Gastrocnemius medialis (tissue), 4 donors: ENCODE results near the gene THBD. TPM values are rescaled to one million over a fixed set of nuclear protein-coding genes. Genes with fewer than 3 reads are reported as not detected.

Experiments used
- ATAC-seq, 2 donors: fragments of 150-250 bp; one replicate each; pipeline ENCODE4 v1.9.1; 2016
- DNase-seq, 2 donors: peaks; one replicate each; pipeline ENCODE4 v3.0.0-alpha.2; 2019
- H3K27ac ChIP-seq, 4 donors: fragments of 200-600 bp; sonication (generic); 1 replicate in 1 of 4; 2 replicates in 3 of 4; pipeline ENCODE4 v1.5.1; 2016 to 2018; ENCODE audit warnings: mild to moderate bottlenecking in 2 of 4, moderate library complexity in 1 of 4
- H3K27me3 ChIP-seq, 3 donors: fragments of 200-600 bp; sonication (generic) in 2 of 3; 1 replicate in 1 of 3; 2 replicates in 2 of 3; pipeline versions ENCODE4 v1.5.1 to v1.6.0; 2016 to 2019; ENCODE audit warnings: mild to moderate bottlenecking in 1 of 3, moderate library complexity in 1 of 3
- H3K36me3 ChIP-seq, 2 donors: fragments of 200-600 bp; sonication (generic) in 1 of 2; one replicate each; pipeline ENCODE4 v1.5.1; 2017 to 2018
- H3K4me1 ChIP-seq, 2 donors: fragments of 200-600 bp; sonication (generic) in 1 of 2; one replicate each; pipeline ENCODE4 v1.5.1; 2016 to 2017; ENCODE audit warnings: mild to moderate bottlenecking in 2 of 2
- H3K4me3 ChIP-seq, 4 donors: fragments of 200-600 bp; sonication (generic) in 3 of 4; 1 replicate in 1 of 4; 2 replicates in 3 of 4; pipeline ENCODE4 v1.5.1; 2016 to 2019; ENCODE audit warnings: mild to moderate bottlenecking in 2 of 4
- H3K9me3 ChIP-seq, 3 donors: fragments of 200-600 bp; sonication (generic) in 2 of 3; 1 replicate in 1 of 3; 2 replicates in 2 of 3; pipeline ENCODE4 v1.5.1; 2016 to 2019
- CTCF ChIP-seq, 5 experiments: fragments of 450-650 bp in 3 of 5; fragments of 200-600 bp in 2 of 5; sonication (generic) in 2 of 5; IDR thresholded peaks in 4 of 5; conservative IDR thresholded peaks in 1 of 5; 1 replicate in 4 of 5; 2 replicates in 1 of 5; pipeline ENCODE4 v1.5.1; 2016 to 2019; ENCODE audit warnings: antibody characterized with exemption in 5 of 5, mild to moderate bottlenecking in 3 of 5, moderate library complexity in 3 of 5
- POLR2A ChIP-seq, 2 donors: fragments of 450-650 bp; IDR thresholded peaks; one replicate each; pipeline ENCODE4 v1.6.1; 2017; ENCODE audit warnings: antibody characterized with exemption in 2 of 2, mild to moderate bottlenecking in 2 of 2, moderate library complexity in 2 of 2
- in situ Hi-C, 4 donors: fragments of 200-750 bp; cut with MboI; loops; one replicate each; pipeline versions ENCODE4 v1.15.0 to v1.8.0; 2017; ENCODE audit warnings: low sequenced_read_pairs in 4 of 4
- intact Hi-C: fragments of 100-400 bp; cut with DNase I; formaldehyde crosslinking; loops from one replicate; pipeline ENCODE4 v1.15.1; 2023; ENCODE audit warnings: low total_unique reads
- total RNA-seq, 4 donors: library from RNA; depleted of rRNA; stranded (reverse); fragments of >200 nt; gene quantifications; one replicate each; pipeline versions ENCODE4 v1.1.0 to v1.2.3, GENCODE V29; 2016

The THBD gene
- total RNA-seq, 4 donors from 2014 or later: 9.0 to 25.7 (median 17.5) TPM

GRCh38 chr20:23066772-23067171 lies 17.3 kb upstream of the THBD start:
- Histone ChIP-seq H3K36me3 (no peaks in the 10 kb centered on the region), H3K9me3 (no peaks in the 10 kb centered on the region), H3K4me1 (peaks cover 14% of the 10 kb centered on the region in 2 donors), H3K27ac (no peak overlapping the region), H3K4me3 (no peak overlapping the region), H3K27me3 (no peaks in the 10 kb centered on the region)
- intact Hi-C loops: no loop called here
- no peak for ATAC-seq
- in situ Hi-C loops: no loop called here
- TF ChIP-seq POLR2A (IDR thresholded peaks at IDR 0.05) (no peak), CTCF (IDR thresholded peaks at IDR 0.05 in 4 of 5, conservative IDR thresholded peaks at IDR 0.05 in 1 of 5) (no peak)
- no peak for DNase-seq

DNA sequence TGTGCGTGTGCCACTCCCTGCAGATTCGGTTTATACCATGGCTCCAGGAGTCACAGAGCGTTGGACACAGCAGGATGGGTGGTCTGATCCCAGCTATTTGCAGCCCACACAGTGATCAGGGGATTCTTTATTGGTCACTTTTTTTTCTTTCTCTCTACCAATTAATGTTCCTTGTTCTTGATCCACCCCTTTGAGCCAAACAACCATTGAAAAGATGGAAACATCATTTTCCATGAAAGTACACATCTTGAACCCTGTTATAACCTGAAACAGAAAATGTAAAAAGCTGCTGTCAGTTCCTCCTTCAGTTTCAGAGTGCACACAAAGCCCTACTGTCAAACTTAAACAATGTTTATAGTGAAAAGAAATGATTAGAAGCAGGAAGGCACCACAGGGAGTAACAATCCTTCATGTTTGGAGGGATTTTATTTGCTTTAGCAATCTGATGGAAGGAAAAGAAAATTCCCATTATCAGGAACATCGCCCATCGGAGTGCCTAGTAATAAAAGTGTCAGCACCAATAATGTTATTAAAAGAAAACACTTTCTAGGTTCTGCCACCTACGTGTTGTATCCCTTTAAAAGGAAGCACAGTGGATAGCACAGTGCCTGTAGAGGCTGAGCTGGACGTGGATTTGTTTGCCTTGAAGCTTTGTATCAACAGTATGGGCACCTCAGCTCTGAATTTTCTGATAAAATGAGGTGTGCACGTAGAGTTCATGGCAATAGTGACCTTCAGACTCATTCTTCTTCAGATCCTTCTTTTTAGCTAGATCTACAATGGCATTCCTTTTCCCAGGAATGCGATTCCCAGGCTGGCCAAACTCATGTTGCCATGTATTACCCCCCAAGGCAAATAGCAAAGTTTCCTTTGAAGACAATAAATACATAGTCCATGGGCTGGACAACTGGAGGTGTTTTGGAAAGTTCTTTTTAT lies 16.1 kb upstream of the THBD start:
- H3K36me3 ChIP-seq: no peaks in the 10 kb centered on the region
- in situ Hi-C loops: no loop called here
- DNase-seq (no peak), ATAC-seq (no peak)
- peaks cover 24 to 25% of the 10 kb centered on the region in 2 donors for H3K4me1 ChIP-seq
- no peak overlapping the region for H3K27ac ChIP-seq
- no peaks in the 10 kb centered on the region for H3K9me3 ChIP-seq
- intact Hi-C loops: no loop called here
- TF ChIP-seq POLR2A (IDR thresholded peaks at IDR 0.05): no peak
- no peak for TF ChIP-seq CTCF (IDR thresholded peaks at IDR 0.05 in 4 of 5, conservative IDR thresholded peaks at IDR 0.05 in 1 of 5)
- no peak overlapping the region for H3K4me3 ChIP-seq
- no peaks in the 10 kb centered on the region for H3K27me3 ChIP-seq

DNA sequence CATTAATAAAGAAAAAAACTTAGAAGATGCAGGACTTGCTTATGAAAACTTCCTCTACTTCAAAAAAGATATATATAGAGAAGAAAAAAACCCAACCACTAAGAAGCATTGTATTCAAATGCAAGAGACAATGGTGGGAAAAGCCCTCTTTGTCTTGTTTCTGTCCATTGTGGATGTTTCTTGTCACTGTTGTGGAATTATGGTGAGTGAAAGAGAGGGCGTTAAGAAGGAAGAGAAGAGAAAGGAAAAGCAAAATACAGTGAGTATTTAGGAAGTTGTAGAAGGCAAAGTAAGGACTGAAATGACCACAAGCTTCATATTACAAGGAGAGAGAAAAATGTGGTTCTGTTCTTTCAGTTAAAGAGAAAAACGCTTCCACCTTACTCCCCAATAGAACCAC lies 14.1 kb upstream of the THBD start:
- peaks cover 30 to 34% of the 10 kb centered on the region in 2 donors for H3K4me1 ChIP-seq

DNA sequence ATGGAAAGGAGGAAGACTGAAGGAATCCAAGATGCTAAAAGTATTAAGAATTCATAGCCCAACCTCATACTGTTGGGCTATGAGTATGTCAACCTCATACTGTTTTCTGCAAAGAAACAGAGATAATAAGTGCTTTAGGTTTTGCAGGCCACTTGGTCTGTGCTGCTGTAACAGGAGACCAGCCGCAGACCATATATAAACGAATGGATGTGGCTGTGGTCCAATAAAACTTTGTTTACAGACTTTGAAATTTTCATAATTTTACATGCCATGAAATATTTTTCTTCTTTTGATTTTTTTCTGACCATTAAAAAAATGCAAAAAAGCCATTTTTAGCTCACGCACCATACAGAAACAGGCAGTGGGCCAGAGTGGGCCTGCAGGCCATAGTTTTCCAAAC lies 13.7 kb upstream of the THBD start:
- Histone ChIP-seq H3K36me3 (no peaks in the 10 kb centered on the region), H3K4me1 (peaks cover 30 to 34% of the 10 kb centered on the region in 2 donors), H3K4me3 (no peak overlapping the region), H3K9me3 (no peaks in the 10 kb centered on the region), H3K27ac (no peak overlapping the region), H3K27me3 (no peaks in the 10 kb centered on the region)
- in situ Hi-C loops (no loop called here), intact Hi-C loops (no loop called here)
- DNase-seq (no peak), ATAC-seq (no peak)
- TF ChIP-seq CTCF (IDR thresholded peaks at IDR 0.05 in 4 of 5, conservative IDR thresholded peaks at IDR 0.05 in 1 of 5): no peak
- TF ChIP-seq POLR2A (IDR thresholded peaks at IDR 0.05): no peak

More for the DNA sequence above, 14.1 kb upstream of the THBD start:
- TF ChIP-seq POLR2A (IDR thresholded peaks at IDR 0.05): no peak
- no peak for TF ChIP-seq CTCF (IDR thresholded peaks at IDR 0.05 in 4 of 5, conservative IDR thresholded peaks at IDR 0.05 in 1 of 5)
- no peak overlapping the region for H3K27ac ChIP-seq
- no peaks in the 10 kb centered on the region for H3K36me3 ChIP-seq
- no peaks in the 10 kb centered on the region for H3K9me3 ChIP-seq
- H3K27me3 ChIP-seq: no peaks in the 10 kb centered on the region
- in situ Hi-C loops: no loop called here
- H3K4me3 ChIP-seq: no peak overlapping the region
- intact Hi-C loops: no loop called here
- no peak for DNase-seq
- ATAC-seq: no peak
